ENCODE results near the gene NCAPD3. TPM values are rescaled to one million over a fixed set of nuclear protein-coding genes. Genes with fewer than 3 reads are reported as not detected.

NCAPD3 gene
- total RNA-seq, 1 experiment from 2014 or later = 85.0 TPM

DNA sequence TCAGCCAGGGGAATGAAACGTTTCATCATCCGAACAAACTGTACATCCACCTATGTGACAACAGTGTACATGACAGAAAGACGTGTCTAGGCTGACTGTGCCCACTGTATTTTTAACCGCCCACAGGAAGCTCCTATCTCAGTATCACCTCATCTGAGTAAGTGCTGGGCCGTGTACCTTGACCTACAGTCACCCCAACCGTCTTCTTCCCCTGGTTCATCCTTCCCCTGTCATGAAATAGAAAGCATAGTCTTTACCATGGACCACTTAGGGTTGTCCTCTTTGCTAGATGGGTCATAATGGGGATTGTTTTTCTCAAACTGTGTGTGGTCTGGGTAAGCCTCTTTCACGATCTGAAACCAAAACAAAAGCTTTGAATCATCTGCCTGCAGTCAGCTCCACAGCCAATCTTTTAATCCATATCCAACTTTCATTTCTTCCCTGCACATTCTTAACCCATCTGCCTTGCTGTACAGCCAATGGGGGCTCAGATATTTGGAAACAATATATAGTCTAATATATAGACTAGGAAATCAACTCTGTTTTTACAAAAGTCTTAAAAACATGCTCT is 25.2 kb upstream of the NCAPD3 start:
- POLR2A ChIA-PET (ENCODE audit: unreplicated experiment) = no interaction called here

DNA sequence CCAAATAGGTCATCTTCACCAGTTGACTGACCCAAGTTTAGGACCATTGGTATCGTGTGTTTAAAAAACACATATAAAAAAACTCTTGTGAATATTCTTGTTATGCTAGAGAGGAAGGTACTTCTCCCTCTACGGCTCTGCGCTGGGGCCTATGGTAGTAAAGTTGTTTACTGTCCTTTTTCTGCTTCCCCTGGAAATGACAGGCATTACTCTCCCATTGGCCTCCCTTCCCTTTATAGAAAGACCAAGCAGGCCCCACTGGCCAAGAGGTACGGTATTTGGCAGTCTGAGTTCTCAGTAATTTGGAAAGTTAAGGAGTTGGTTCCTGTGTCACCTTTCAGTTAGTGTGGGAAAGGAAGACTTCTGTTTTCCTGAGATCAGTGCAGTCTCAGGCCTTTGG is 22.9 kb upstream of the NCAPD3 start:
- Histone ChIP-seq H3K27ac (ENCODE audit: low read length) (no peak overlapping the region), H3K79me2 (ENCODE audit: low read length) (no peaks in the 10 kb centered on the region; the same call in 1 of the 2 replicates), H3K9me2 (replicated peaks; ENCODE audit: low read length) (no peaks in the 10 kb centered on the region), H3K4me2 (ENCODE audit: low read length) (no peak overlapping the region), H3K27me3 (ENCODE audit: low read length) (no peaks in the 10 kb centered on the region), H3K36me3 (ENCODE audit: low read depth, low read length) (peaks cover 39% of the 10 kb centered on the region; the same call in 1 of the 2 replicates), H2AFZ (ENCODE audit: low read length) (no peak overlapping the region), H3K9ac (ENCODE audit: low read length) (no peak overlapping the region), H3K9me3 (ENCODE audit: low read length) (no peaks in the 10 kb centered on the region), H3F3A (ENCODE audit: low read length, unreplicated experiment) (no peaks in the 10 kb centered on the region), H3K4me3 (ENCODE audit: low read length) (no peak overlapping the region), H4K20me1 (ENCODE audit: low read length) (no peaks in the 10 kb centered on the region), H3K4me1 (ENCODE audit: insufficient read depth, low read length) (peaks cover 1% of the 10 kb centered on the region; the same call in 1 of the 2 replicates)
- CTCF ChIA-PET = no interaction called here
- ATAC-seq = no peak
- TSS peak; percentile 5 for BruUV-seq (replicated peaks)
- no peak for DNase-seq
- POLR2A ChIA-PET (ENCODE audit: unreplicated experiment) = no interaction called here
- TF ChIP-seq, protein P1, sequence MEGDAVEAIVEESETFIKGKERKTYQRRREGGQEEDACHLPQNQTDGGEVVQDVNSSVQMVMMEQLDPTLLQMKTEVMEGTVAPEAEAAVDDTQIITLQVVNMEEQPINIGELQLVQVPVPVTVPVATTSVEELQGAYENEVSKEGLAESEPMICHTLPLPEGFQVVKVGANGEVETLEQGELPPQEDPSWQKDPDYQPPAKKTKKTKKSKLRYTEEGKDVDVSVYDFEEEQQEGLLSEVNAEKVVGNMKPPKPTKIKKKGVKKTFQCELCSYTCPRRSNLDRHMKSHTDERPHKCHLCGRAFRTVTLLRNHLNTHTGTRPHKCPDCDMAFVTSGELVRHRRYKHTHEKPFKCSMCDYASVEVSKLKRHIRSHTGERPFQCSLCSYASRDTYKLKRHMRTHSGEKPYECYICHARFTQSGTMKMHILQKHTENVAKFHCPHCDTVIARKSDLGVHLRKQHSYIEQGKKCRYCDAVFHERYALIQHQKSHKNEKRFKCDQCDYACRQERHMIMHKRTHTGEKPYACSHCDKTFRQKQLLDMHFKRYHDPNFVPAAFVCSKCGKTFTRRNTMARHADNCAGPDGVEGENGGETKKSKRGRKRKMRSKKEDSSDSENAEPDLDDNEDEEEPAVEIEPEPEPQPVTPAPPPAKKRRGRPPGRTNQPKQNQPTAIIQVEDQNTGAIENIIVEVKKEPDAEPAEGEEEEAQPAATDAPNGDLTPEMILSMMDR (conservative IDR thresholded peaks at IDR 0.05; ENCODE audit: low read depth, low read length) = no peak
- no peak for TF ChIP-seq EZH2phosphoT487 (IDR thresholded peaks at IDR 0.05; ENCODE audit: borderline replicate concordance, low read length)
- no peak for TF ChIP-seq EZH2 (IDR thresholded peaks at IDR 0.05; ENCODE audit: low read length, unreplicated experiment)
- intact Hi-C loops (cut with micrococcal nuclease) = no loop called here

More for the DNA sequence above, 25.2 kb upstream of the NCAPD3 start:
- H2AFZ ChIP-seq (ENCODE audit: low read length) = no peak overlapping the region
- TF ChIP-seq EZH2 (IDR thresholded peaks at IDR 0.05; ENCODE audit: low read length, unreplicated experiment) = no peak
- no peak for TF ChIP-seq EZH2phosphoT487 (IDR thresholded peaks at IDR 0.05; ENCODE audit: borderline replicate concordance, low read length)
- no peaks in the 10 kb centered on the region for H3K9me2 ChIP-seq (replicated peaks; ENCODE audit: low read length)
- ATAC-seq (no peak), DNase-seq (no peak)
- H3K4me2 ChIP-seq (ENCODE audit: low read length) = no peak overlapping the region
- H3K27me3 ChIP-seq (ENCODE audit: low read length) = no peaks in the 10 kb centered on the region
- no peak overlapping the region for H3K9ac ChIP-seq (ENCODE audit: low read length)
- no TSS peak for BruUV-seq (replicated peaks)
- H3K27ac ChIP-seq (ENCODE audit: low read length) = no peak overlapping the region
- no peak overlapping the region for H3K4me3 ChIP-seq (ENCODE audit: low read length)
- H3K4me1 ChIP-seq (ENCODE audit: insufficient read depth, low read length) = peaks cover 10% of the 10 kb centered on the region; the same call in 1 of the 2 replicates
- H3K36me3 ChIP-seq (ENCODE audit: low read depth, low read length) = peaks cover 26% of the 10 kb centered on the region; the same call in 1 of the 2 replicates
- CTCF ChIA-PET = no interaction called here
- peaks cover 10% of the 10 kb centered on the region; the same call in 1 of the 2 replicates for H3K79me2 ChIP-seq (ENCODE audit: low read length)
- H3F3A ChIP-seq (ENCODE audit: low read length, unreplicated experiment) = no peaks in the 10 kb centered on the region
- intact Hi-C loops (cut with micrococcal nuclease) = no loop called here
- H4K20me1 ChIP-seq (ENCODE audit: low read length) = no peaks in the 10 kb centered on the region
- H3K9me3 ChIP-seq (ENCODE audit: low read length) = no peaks in the 10 kb centered on the region

DNA sequence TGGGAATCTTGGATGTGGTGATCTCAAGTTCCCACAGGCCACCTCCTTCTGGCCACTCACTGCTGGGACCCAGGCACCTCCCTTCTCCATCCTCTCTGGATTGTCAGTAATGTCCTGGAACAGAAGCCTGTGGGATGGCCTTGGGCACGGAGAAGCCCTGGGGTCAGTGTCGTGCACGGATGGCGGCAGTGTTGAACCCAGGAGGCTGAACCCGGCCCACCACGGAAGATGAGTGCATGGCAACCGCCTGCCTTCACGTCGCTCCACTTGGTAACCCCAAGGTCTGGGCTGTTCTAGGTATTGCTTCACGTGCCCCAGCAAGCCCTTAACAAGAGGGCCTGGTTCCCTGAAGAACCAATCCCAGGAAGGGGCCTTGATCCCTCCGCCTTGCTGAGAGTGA is 22.3 kb upstream of the NCAPD3 start:
- ATAC-seq = no peak
- no TSS peak for BruUV-seq (replicated peaks)

More for the DNA sequence above, 22.3 kb upstream of the NCAPD3 start:
- no peaks in the 10 kb centered on the region for H3K9me3 ChIP-seq (ENCODE audit: low read length)
- no peaks in the 10 kb centered on the region for H3F3A ChIP-seq (ENCODE audit: low read length, unreplicated experiment)
- H2AFZ ChIP-seq (ENCODE audit: low read length) = no peak overlapping the region
- DNase-seq = no peak
- H4K20me1 ChIP-seq (ENCODE audit: low read length) = no peaks in the 10 kb centered on the region
- no peaks in the 10 kb centered on the region for H3K27me3 ChIP-seq (ENCODE audit: low read length)
- intact Hi-C loops (cut with micrococcal nuclease) = no loop called here
- no peak overlapping the region for H3K9ac ChIP-seq (ENCODE audit: low read length)
- ChIA-PET POLR2A (ENCODE audit: unreplicated experiment) (no interaction called here), CTCF (no interaction called here)
- TF ChIP-seq, protein P1 (conservative IDR thresholded peaks at IDR 0.05; ENCODE audit: low read depth, low read length) = no peak
- TF ChIP-seq EZH2 (IDR thresholded peaks at IDR 0.05; ENCODE audit: low read length, unreplicated experiment) = no peak
- TF ChIP-seq EZH2phosphoT487 (IDR thresholded peaks at IDR 0.05; ENCODE audit: borderline replicate concordance, low read length) = no peak
- H3K79me2 ChIP-seq (ENCODE audit: low read length) = no peaks in the 10 kb centered on the region
- H3K9me2 ChIP-seq (replicated peaks; ENCODE audit: low read length) = no peaks in the 10 kb centered on the region
- H3K4me1 ChIP-seq (ENCODE audit: insufficient read depth, low read length) = no peaks in the 10 kb centered on the region
- no peak overlapping the region for H3K4me3 ChIP-seq (ENCODE audit: low read length)
- no peak overlapping the region for H3K27ac ChIP-seq (ENCODE audit: low read length)
- H3K4me2 ChIP-seq (ENCODE audit: low read length) = no peak overlapping the region
- peaks cover 41% of the 10 kb centered on the region; the same call in 1 of the 2 replicates for H3K36me3 ChIP-seq (ENCODE audit: low read depth, low read length)

Data from PC-3 (cell line).